HK-2 (cell line): ENCODE measurements around the gene BAZ1B.
"Not testable (repeated sequence)": the region's sequence is repeated elsewhere in the genome, so short reads cannot be mapped to it uniquely, and the experiment has no call there.

Experiments used
- DNase-seq: peaks from one replicate; pipeline ENCODE4 v3.0.0-alpha.2; 2018; ENCODE audit not compliant: unreplicated experiment

BAZ1B gene

GRCh38 chr7:73503229-73503628, 18.9 kb downstream of the BAZ1B start:
- no peak for DNase-seq

GRCh38 chr7:73496626-73497025, 25.5 kb downstream of the BAZ1B start:
- no peak for DNase-seq

- DNase-seq = not testable (repeated sequence)
Observed at GRCh38 chr7:73495507-73495906, 26.6 kb downstream of the BAZ1B start.

DNA sequence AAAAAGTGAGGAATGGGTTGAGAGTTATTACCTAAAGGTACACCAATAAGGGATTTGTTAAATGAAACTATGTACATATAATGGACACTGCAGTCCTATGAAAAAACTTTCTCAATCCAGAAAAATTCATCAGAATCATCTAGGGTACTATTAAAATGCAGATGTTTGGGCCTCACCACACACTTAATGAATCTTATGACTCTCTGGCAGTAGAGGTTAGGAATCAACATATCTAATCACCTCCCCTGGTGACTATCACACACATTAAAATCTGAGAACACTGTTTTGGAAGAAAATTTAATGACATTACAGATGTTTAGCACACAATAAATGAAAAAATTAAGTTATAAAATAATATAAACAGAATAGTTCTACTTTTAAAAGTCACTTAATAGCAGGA, 32.1 kb downstream of the BAZ1B start:
- DNase-seq = no peak

GRCh38 chr7:73487486-73487885, 34.6 kb downstream of the BAZ1B start:
- DNase-seq = no peak

DNA sequence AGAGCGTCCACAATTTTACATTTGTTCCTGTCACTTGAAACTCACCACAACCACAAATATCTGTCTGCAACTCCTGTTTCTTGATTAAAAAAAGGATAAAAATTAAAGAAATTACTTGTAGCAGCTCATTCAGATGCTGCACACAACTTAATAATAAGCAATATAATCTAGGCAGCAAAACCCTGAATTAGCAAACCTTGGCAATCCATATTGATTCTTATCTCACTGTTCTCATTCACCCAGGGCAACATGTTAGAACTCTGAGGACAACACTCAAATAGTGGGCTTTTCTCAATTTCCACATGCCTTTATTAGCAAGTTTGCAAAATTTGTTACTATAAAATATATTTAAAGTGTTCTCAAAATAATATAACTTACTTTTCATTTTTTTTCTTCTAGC, 38.9 kb downstream of the BAZ1B start:
- DNase-seq = no peak

DNA sequence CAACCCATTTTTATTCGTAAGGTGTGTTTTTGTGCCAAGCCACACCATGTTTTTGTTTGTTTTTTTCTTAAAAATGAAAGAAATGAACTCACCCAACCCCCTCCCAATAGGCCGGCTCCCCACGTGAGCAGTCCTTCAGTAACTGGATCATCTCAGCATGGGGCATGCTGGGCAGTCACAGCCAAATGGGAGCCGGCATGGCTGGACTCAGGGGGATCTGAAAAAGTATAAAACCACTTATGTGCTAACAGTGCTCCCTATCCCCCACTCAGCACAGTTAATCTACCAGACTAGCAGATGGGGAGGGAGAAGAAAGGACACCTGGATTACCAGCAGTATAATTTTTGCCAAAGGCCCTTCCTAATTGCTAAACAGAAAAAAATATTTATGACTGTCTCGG, 39.3 kb downstream of the BAZ1B start:
- no peak for DNase-seq

DNA sequence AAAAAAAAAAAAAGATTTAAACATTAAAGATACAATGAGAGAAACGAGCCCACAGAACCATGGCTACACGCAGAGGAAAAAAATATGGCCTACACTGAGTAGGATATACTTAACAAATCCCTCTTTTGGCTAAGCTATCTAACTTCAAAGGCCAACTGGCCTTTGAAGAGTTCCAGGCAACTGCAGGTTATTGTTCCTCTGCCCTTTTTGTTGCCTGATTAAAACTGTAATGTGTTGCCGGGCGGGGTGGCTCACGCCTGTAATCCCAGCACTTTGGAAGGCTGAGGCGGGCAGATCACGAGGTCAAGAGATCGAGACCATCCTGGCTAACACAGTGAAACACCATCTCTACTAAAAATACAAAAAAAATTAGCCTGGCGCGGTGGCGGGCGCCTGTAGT, 40.6 kb downstream of the BAZ1B start:
- DNase-seq = not testable (repeated sequence)

- DNase-seq = no peak
Observed at GRCh38 chr7:73478549-73478948, 43.5 kb downstream of the BAZ1B start.

DNA sequence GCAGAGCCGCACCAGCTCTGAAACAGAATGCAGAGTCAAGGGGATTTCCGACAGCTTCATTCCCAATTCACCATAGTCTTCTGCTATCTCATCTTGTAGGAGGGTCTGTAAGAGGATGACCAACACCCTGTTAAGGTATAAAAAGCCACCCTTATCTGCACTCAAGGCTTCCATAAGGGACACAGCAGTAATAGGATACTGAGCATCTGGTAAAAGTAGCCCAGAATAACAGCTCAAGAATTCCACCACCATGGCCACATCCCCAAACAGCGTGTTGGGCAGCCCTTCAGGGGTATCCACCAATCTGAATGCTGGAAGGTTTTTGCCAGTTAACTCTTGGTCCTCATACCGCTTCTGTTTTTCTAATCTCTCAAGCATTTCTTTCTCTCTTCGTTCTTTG, 44.7 kb downstream of the BAZ1B start:
- no peak for DNase-seq

- no peak for DNase-seq
Observed at GRCh38 chr7:73470208-73470607, 51.9 kb downstream of the BAZ1B start.

DNA sequence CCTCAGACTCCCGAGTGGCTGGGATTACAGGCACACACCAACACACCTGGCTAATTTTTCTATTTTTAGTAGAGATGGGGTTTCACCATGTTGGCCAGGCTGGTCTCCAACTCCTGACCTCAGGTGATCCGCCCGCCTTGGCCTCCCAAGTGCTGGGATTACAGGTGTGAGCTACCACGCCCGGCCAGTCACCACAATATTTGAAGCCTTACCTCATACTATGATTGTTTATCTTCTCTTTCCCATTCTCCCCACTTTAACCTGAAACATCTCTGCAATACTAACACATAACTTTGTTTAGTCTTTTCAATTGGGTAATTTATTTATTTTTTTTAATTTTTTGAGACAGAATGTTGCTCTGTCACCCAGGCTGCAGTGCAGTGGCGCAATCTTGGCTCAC, 55.0 kb downstream of the BAZ1B start:
- not testable (repeated sequence) for DNase-seq

- no peak for DNase-seq
Observed at GRCh38 chr7:73466112-73466511, 56.0 kb downstream of the BAZ1B start.

GRCh38 chr7:73463966-73464365, 58.1 kb downstream of the BAZ1B start:
- no peak for DNase-seq

DNA sequence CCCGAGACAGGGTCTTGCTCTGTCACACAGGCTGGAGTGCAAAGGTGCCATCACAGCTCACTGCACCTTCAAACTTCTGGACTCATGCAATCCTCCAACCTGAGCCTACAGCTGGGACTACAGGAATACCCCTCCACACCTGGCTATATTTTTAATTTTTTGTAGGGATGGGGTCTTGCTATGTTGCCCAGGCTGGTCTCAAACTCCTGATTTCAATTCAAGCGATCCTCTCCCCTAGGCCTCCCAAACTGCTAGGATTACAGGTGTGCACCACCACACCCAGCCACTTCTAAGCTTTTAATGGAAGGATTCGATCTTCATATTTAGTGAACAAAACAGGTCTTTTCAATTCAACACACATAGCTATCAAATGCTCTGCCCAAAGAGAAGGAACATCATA, 58.8 kb downstream of the BAZ1B start:
- no peak for DNase-seq

DNA sequence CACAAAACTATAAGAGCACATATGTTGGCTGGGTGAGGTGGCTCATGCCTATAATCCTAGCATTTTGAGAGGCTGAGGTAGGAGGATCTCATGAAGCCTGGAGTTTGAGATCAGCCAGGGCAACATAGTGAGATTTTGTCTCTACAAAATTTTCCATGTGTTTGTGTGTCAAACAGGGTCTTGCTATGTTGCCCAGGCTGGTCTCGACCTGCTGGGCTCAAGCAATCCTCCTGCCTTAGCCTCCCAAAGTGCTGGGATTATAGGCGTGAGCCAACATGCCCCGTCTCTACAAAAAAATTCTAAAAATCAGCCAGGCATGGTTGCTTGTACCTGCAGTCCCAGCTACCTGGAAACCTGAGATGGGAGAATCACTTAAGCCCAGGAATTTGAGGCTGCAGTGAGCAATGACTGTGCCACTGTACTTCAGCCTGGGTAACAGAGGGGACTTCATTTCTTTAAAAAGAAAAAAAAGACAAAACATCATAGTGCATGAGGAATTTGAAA, 60.3 kb downstream of the BAZ1B start:
- DNase-seq = no peak

DNA sequence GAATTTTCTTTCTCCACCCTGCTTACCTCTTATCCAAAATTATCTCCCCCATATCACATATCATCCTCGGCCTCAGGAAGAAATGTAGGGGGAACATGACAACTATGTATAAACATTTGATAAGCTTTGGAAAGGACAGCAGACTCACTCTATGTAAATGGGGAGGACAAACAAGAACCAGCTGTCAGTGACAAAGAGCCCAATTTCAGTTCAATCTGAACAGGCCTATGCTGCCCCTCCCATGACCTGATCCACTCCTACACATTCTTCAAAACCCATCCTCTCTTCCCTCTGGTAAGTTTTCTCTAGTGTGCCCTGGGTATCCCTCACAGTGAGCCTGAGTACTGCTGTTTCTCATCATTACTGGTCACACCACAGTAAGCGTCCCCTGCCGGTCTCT, 67.7 kb downstream of the BAZ1B start:
- DNase-seq = no peak

DNA sequence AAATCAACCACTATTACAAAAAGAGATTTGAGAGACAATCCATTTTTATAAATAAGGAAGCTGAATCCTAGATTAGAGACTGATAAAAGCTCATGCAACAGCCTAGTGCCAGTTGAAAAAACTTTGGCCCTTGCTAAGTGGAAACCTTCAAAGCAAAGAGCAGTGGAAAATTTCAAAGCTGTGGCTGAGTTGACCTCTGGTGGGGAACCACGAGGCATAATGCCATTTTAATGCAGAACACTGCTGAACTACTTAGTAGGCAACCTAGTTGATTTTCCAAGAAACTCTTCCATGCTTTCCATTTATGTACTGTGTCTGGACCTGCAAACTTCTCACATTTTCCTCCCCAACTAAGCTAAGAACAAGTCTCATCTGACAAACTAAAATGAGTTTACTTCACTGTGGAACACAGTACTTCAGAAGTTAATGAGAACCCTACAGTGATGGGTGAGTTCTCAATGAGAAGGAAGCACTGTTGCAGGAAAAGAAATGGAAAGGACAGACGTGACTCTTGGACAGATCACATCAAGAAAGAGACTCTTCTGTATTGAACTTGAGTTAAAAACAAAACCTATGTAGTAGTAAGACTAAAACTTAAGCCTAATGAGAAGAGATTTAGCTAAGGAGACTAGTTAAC, 69.0 kb downstream of the BAZ1B start:
- no peak for DNase-seq

DNA sequence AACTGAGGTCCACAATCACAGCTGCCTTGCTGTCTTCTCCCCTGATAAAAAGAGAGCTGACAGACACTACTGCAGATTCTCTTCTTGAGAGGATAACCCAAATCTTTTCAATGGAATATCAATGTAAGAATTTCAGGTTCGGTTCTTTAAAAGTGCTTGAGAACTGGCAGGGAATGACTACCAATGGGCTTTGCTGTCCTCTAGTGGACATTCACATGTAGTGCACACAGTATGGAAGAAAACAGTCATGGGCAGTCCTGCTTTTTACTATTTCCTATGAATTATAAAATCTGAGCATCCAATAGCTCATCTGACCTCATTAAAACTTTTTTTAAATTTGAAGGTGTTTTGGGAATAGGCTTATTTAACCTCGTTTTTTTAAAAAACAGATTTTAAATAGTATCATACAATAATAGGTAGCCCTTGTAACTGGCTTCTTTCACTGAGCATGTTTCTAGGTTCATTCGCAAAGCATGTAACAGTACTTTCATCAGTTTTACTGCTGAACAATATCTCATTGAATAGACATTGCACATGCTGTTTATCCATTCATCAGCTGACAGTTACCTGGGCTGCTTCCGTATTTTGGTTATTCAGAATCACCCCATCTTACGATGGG, 70.2 kb downstream of the BAZ1B start:
- no peak for DNase-seq

GRCh38 chr7:73449422-73449821, 72.7 kb downstream of the BAZ1B start:
- DNase-seq = no peak

DNA sequence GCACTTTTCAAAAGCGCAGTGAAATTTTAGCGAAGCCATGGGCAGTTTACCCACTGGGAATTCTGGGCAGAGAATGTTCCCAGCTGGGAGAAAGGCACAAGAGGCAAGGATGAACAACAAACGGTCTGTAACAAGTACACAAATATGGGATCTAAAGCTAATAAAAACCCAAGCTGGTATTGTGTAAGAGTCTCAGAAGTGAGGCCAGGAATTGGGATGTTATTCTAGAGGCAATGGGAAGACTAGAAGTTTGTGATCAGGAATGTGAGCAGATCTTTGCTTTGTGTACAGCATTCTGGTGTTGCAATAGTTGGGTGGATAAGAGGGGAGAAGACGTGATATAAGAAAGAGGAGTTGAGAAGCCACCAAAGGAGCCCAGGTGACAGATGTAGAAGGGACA, 73.5 kb downstream of the BAZ1B start:
- no peak for DNase-seq

DNA sequence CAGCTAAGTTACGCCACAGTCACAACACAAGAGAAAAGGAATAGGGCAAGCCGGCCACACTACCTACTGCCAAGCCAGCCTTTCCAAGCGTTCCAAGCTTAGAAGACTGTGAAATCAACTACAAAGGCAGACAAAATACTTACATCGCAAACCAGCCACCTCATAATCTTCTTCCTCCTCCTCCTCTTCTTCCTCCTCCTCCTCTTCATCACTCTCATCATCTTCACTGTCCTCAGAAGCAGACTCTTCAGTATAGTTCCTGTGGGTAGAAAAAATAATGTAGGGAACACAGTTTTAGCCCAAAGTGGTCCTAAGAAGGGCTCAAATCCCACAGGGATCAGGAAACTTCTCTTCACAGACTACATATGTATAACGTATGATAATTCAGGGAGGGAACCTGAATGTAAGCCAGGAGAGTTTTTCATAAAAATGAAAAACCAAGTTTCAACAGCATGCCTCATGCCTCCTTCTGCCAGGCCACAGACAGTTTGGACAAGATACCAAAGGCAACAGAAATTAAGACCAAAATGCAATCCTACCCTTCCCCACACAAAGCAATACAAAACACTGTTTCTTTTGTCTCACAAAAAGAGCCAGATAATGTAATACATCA, 74.9 kb downstream of the BAZ1B start:
- DNase-seq = no peak

DNA sequence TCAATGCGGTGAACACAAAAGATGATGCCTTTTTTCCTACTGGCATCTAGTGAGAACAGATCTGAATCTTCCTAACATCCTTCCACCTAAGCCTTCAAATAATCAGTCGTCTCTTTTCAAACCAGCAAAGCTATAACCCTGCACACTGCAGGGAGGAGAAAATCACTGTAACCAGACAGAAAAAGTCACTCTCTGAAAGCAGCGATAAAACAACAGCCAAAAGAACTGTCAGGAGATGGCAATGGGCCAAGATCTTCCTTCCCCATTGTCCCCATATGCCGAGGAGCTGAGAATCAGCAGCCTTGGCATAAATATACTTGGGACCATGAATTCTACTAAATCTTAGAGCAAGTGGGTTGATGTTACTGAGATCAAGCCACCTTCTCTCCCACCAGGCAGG, 75.4 kb downstream of the BAZ1B start:
- DNase-seq = no peak
